ENCODE measurements around the gene IL6ST.

DNA sequence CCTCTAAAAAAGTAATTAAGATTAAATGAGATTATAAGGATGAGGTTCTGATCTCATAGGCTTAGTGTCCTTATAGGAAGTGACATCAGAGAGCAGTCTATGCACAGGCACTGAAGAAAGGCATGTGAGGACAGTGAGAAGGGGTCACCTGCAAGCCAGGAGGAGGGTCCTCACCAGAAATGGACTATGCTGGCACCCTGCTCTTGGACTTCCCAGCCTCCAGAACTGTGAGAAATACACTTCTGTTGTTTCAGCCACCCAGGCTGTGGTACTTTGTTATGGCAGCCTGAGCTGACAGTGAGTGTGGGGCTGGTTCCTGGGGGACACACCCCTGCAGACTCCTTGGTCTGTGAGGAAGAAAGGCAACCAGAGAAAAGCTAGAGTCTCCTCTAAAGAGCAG is 34.7 kb upstream of the IL6ST start:
- TF ChIP-seq, protein P1, sequence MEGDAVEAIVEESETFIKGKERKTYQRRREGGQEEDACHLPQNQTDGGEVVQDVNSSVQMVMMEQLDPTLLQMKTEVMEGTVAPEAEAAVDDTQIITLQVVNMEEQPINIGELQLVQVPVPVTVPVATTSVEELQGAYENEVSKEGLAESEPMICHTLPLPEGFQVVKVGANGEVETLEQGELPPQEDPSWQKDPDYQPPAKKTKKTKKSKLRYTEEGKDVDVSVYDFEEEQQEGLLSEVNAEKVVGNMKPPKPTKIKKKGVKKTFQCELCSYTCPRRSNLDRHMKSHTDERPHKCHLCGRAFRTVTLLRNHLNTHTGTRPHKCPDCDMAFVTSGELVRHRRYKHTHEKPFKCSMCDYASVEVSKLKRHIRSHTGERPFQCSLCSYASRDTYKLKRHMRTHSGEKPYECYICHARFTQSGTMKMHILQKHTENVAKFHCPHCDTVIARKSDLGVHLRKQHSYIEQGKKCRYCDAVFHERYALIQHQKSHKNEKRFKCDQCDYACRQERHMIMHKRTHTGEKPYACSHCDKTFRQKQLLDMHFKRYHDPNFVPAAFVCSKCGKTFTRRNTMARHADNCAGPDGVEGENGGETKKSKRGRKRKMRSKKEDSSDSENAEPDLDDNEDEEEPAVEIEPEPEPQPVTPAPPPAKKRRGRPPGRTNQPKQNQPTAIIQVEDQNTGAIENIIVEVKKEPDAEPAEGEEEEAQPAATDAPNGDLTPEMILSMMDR (IDR thresholded peaks at IDR 0.05) = no peak
- no peak for TF ChIP-seq POLR2A (IDR thresholded peaks at IDR 0.05)
- no peak for TF ChIP-seq POLR2AphosphoS5 (IDR thresholded peaks at IDR 0.05)

Data from breast epithelium (tissue), 3 donors.